ENCODE data around the gene CCNDBP1. TPM values are rescaled to one million over a fixed set of nuclear protein-coding genes. Genes with fewer than 3 reads are reported as not detected.
"Not testable (repeated sequence)": the region's sequence is repeated elsewhere in the genome, so short reads cannot be mapped to it uniquely, and the experiment has no call there.

Gene CCNDBP1
- total RNA-seq, 1 experiment from 2014 or later: 62.5 TPM

DNA sequence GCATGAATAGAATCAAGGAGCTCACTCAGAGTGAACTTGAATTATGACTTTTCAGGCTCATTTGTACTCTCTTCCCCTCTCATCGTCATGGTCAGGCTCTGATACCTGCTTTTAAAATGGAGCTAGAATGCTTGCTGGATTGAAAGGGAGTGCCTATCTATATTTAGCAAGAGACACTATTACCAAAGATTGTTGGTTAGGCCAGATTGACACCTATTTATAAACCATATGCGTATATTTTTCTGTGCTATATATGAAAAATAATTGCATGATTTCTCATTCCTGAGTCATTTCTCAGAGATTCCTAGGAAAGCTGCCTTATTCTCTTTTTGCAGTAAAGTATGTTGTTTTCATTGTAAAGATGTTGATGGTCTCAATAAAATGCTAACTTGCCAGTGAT, 9.6 kb downstream of the CCNDBP1 start:
- Histone ChIP-seq H3K4me3 (ENCODE audit: low read depth in 2 of 2, low read length in 2 of 2) (no peak overlapping the region), H3K36me3 (ENCODE audit: control insufficient read depth, insufficient read depth, low read length) (peaks cover 25% of the 10 kb centered on the region), H3K9me3 (ENCODE audit: control insufficient read depth, insufficient read depth, low read depth, low read length) (no peaks in the 10 kb centered on the region), H3K4me1 (ENCODE audit: control insufficient read depth, insufficient read depth, low read length) (no peaks in the 10 kb centered on the region), H3K27me3 (ENCODE audit: control insufficient read depth, insufficient read depth, low read length) (no peaks in the 10 kb centered on the region), H3K27ac (ENCODE audit: low read length) (no peak overlapping the region)
- BruUV-seq (replicated peaks): no TSS peak
- TF ChIP-seq POLR2AphosphoS5 (IDR thresholded peaks at IDR 0.05; ENCODE audit: low read depth, low read length) (no peak), SIN3A (IDR thresholded peaks at IDR 0.05; ENCODE audit: borderline replicate concordance, insufficient read depth, low read depth, low read length) (no peak)
- TF ChIP-seq, protein P1, sequence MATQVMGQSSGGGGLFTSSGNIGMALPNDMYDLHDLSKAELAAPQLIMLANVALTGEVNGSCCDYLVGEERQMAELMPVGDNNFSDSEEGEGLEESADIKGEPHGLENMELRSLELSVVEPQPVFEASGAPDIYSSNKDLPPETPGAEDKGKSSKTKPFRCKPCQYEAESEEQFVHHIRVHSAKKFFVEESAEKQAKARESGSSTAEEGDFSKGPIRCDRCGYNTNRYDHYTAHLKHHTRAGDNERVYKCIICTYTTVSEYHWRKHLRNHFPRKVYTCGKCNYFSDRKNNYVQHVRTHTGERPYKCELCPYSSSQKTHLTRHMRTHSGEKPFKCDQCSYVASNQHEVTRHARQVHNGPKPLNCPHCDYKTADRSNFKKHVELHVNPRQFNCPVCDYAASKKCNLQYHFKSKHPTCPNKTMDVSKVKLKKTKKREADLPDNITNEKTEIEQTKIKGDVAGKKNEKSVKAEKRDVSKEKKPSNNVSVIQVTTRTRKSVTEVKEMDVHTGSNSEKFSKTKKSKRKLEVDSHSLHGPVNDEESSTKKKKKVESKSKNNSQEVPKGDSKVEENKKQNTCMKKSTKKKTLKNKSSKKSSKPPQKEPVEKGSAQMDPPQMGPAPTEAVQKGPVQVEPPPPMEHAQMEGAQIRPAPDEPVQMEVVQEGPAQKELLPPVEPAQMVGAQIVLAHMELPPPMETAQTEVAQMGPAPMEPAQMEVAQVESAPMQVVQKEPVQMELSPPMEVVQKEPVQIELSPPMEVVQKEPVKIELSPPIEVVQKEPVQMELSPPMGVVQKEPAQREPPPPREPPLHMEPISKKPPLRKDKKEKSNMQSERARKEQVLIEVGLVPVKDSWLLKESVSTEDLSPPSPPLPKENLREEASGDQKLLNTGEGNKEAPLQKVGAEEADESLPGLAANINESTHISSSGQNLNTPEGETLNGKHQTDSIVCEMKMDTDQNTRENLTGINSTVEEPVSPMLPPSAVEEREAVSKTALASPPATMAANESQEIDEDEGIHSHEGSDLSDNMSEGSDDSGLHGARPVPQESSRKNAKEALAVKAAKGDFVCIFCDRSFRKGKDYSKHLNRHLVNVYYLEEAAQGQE (IDR thresholded peaks at IDR 0.05; ENCODE audit: insufficient read depth in 1 of 2, low read depth in 2 of 2, low read length in 1 of 2): no peak
- TF ChIP-seq, protein P2, sequence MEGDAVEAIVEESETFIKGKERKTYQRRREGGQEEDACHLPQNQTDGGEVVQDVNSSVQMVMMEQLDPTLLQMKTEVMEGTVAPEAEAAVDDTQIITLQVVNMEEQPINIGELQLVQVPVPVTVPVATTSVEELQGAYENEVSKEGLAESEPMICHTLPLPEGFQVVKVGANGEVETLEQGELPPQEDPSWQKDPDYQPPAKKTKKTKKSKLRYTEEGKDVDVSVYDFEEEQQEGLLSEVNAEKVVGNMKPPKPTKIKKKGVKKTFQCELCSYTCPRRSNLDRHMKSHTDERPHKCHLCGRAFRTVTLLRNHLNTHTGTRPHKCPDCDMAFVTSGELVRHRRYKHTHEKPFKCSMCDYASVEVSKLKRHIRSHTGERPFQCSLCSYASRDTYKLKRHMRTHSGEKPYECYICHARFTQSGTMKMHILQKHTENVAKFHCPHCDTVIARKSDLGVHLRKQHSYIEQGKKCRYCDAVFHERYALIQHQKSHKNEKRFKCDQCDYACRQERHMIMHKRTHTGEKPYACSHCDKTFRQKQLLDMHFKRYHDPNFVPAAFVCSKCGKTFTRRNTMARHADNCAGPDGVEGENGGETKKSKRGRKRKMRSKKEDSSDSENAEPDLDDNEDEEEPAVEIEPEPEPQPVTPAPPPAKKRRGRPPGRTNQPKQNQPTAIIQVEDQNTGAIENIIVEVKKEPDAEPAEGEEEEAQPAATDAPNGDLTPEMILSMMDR (IDR thresholded peaks at IDR 0.05): no peak
- ChIA-PET CTCF (interaction anchor here (1.6 kb wide), 1 partner anchor 9 kb away, joined by 8 read pairs; no protein-coding TSS in a partner anchor), POLR2A (no interaction called here)
- ATAC-seq (no peak), DNase-seq (ENCODE audit: low read depth, low spot score) (no peak)
- intact Hi-C loops (cut with micrococcal nuclease; ENCODE audit: unreplicated experiment): no loop called here
- in situ Hi-C loops (cut with HindIII; ENCODE audit: low pct_unique_long_range_greater_than_20kb, low sequenced_read_pairs): no loop called here

DNA sequence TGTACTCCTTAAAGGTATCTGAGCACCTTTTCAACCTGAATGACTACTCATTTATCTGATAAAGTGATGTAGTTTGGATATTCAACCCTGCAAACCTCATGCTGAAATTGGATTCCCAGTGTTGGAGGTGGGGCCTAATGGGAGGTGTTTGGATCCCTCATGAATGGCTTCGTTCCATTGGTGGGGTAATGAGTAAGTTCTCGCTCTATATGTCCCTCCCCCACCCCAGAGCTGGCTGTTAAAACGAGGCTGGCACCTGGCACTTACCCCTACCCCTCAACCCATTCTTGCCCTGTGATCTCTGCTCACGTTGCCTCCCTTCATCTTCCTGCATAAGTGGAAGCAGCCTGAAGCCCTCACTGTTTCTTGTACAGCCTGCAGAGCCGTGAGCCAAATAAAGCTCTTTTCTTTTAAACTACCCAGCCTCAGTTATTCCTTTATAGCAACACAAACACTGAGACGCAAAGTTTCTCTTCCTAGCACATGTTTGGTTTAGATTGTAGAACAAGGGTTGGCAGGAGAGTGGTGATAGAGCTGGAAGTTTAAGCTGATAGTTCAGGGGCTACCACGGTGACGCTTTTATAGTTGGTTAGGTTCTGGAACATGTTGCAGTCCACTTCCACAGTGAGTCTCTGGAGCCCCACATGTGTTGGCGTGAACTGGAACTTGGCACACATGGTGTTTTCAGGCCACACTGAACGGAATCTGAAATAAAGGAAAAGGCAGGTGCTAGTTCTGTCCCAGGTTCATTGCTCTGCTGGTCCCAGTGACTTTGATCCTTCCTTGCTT, 11.8 kb downstream of the CCNDBP1 start:
- ChIA-PET POLR2A (interaction anchor here (0.6 to 0.7 kb wide), 2 partner anchors 102 to 313 kb away, joined by 5 to 7 read pairs; no protein-coding TSS in a partner anchor), CTCF (no interaction called here)
- Histone ChIP-seq H3K4me3 (ENCODE audit: low read depth in 2 of 2, low read length in 2 of 2) (no peak overlapping the region), H3K9me3 (ENCODE audit: control insufficient read depth, insufficient read depth, low read depth, low read length) (no peaks in the 10 kb centered on the region), H3K4me1 (ENCODE audit: control insufficient read depth, insufficient read depth, low read length) (no peaks in the 10 kb centered on the region), H3K27me3 (ENCODE audit: control insufficient read depth, insufficient read depth, low read length) (no peaks in the 10 kb centered on the region), H3K36me3 (ENCODE audit: control insufficient read depth, insufficient read depth, low read length) (peaks cover 14% of the 10 kb centered on the region), H3K27ac (ENCODE audit: low read length) (no peak overlapping the region)
- no peak for DNase-seq (ENCODE audit: low read depth, low spot score)
- no TSS peak for BruUV-seq (replicated peaks)
- in situ Hi-C loops (cut with HindIII; ENCODE audit: low pct_unique_long_range_greater_than_20kb, low sequenced_read_pairs) (no loop called here), intact Hi-C loops (cut with micrococcal nuclease; ENCODE audit: unreplicated experiment) (no loop called here)
- ATAC-seq: no peak
- TF ChIP-seq, protein P2 (IDR thresholded peaks at IDR 0.05): no peak
- TF ChIP-seq SIN3A (IDR thresholded peaks at IDR 0.05; ENCODE audit: borderline replicate concordance, insufficient read depth, low read depth, low read length): no peak
- no peak for TF ChIP-seq POLR2AphosphoS5 (IDR thresholded peaks at IDR 0.05; ENCODE audit: low read depth, low read length)
- TF ChIP-seq, protein P1 (IDR thresholded peaks at IDR 0.05; ENCODE audit: insufficient read depth in 1 of 2, low read depth in 2 of 2, low read length in 1 of 2): no peak
- TF ChIP-seq TCF7L2 (IDR thresholded peaks at IDR 0.05; ENCODE audit: low read depth, low read length): no peak

DNA sequence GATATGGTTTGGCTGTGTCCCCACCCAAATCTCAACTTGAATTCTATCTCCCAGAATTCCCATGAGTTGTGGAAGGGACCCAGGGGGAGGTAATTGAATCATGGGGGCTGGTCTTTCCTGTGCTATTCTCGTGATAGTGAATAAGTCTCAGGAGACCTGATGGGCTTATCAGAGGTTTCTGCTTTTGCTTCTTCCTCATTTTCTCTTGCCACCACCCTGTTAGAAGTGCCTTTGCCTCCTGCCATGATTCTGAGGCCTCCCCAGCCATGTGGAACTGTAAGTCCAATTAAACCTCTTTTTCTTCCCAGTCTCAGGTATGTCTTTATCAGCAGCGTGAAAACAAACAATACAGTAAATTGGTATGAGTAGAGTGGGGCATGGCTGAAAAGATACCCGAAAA, 12.6 kb downstream of the CCNDBP1 start:
- POLR2A ChIA-PET; CTCF ChIA-PET; in situ Hi-C loops (cut with HindIII; ENCODE audit: low pct_unique_long_range_greater_than_20kb, low sequenced_read_pairs); H3K27ac ChIP-seq (ENCODE audit: low read length); DNase-seq (ENCODE audit: low read depth, low spot score); H3K36me3 ChIP-seq (ENCODE audit: control insufficient read depth, insufficient read depth, low read length); H3K4me1 ChIP-seq (ENCODE audit: control insufficient read depth, insufficient read depth, low read length); H3K27me3 ChIP-seq (ENCODE audit: control insufficient read depth, insufficient read depth, low read length); H3K9me3 ChIP-seq (ENCODE audit: control insufficient read depth, insufficient read depth, low read depth, low read length); BruUV-seq (replicated peaks); H3K4me3 ChIP-seq (ENCODE audit: low read depth in 2 of 2, low read length in 2 of 2); ATAC-seq; intact Hi-C loops (cut with micrococcal nuclease; ENCODE audit: unreplicated experiment): not testable (repeated sequence)
